ENCODE data around the gene PLG.

DNA sequence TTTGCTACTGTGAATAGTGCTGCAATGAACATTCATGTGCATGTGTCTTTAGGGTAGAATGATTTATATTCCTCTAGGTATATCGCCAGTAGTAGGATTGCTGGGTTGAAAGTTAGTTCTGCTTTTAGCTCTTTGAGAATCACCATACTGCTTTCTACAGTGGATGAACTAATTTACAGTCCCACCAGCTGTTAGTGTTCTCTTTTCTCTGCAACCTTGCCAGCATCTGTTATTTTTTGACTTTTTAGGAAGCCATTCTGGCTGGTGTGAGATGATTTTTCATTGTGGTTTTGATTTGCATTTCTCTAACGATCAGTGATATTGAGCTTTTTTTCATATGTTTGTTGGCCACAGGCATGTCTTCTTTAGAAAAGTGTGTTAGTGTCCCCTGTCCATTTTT, 40.0 kb downstream of the PLG start:
- TF ChIP-seq CTCF (IDR thresholded peaks at IDR 0.05; ENCODE audit: insufficient read depth, low read length, poor library complexity, severe bottlenecking) (no peak), EZH2phosphoT487 (conservative IDR thresholded peaks at IDR 0.05; ENCODE audit: low read length) (no peak)
